ENCODE measurements around the gene CIB4.

DNA sequence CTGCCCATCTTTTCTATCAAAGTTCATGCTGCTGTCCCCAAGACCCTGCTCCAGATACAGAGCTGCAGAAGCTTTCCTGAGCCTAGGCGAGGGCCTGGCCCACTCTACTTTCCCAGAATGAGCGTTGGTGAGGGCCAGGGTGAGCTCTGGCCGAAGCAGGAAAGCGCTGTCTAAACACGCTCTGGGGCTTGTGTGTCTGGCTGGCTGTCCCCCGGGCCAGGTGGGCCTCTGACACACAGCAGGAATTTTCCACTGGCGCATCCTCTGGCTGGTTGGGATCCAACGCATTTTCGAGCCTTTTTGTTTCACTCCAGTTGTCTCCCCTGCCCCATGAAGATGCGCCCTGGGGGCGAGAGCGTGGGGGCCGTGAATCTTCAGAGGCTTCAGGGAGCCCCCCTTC lies 33.6 kb upstream of the CIB4 start:
- TF ChIP-seq EZH2 (IDR thresholded peaks at IDR 0.05; ENCODE audit: insufficient read depth, poor library complexity, severe bottlenecking): no peak
- no peak for TF ChIP-seq EZH2phosphoT487 (IDR thresholded peaks at IDR 0.05; ENCODE audit: insufficient read depth, low read depth)

All from GM23248 (cell line).